ENCODE results near the gene MAP3K7.

GRCh38 chr6:90534337-90535025, 52.4 kb downstream of the MAP3K7 start:
- TF ChIP-seq POLR2A (IDR thresholded peaks at IDR 0.05; ENCODE audit: low read length) = no peak
- no peak for TF ChIP-seq GATA1 (IDR thresholded peaks at IDR 0.05; ENCODE audit: low read depth, low read length)
